T-cell (primary cell): ENCODE data around the gene OR8D2. TPM values are rescaled to one million over a fixed set of nuclear protein-coding genes. Genes with fewer than 3 reads are reported as not detected.
"Not testable (repeated sequence)": the region's sequence is repeated elsewhere in the genome, so short reads cannot be mapped to it uniquely, and the experiment has no call there.

Experiments used
- ATAC-seq, 4 experiments: fragments of 200-7000 bp in 3 of 4; fragments of 150-1000 bp in 1 of 4; cut with Tn5 transposase; replicated peaks in 1 of 4; 1 replicate in 3 of 4; 2 replicates in 1 of 4; pipeline ENCODE4 v1.10.0; 2021; ENCODE audit warnings: moderate library complexity in 3 of 4, mild to moderate bottlenecking in 2 of 4, moderate number of reproducible peaks in 1 of 4
- CTCF ChIA-PET, 2 donors: fragments of 300-600 bp; sonication (Branson Sonifier 250); formaldehyde crosslinking; loops; one replicate each; lab custom pipeline; 2022; ENCODE audit warnings: antibody characterized with exemption in 2 of 2; lab: Charles Lee
- POLR2A ChIA-PET, 2 donors: fragments of 300-600 bp; sonication (Branson Sonifier 250); formaldehyde crosslinking; loops; one replicate each; lab custom pipeline; 2022; ENCODE audit warnings: antibody characterized with exemption in 2 of 2; lab: Charles Lee
- DNase-seq, 35 experiments: peaks; one replicate each; pipeline versions ENCODE4 v3.0.0 to v3.0.0-alpha.2; 2013 to 2023
- H3K27ac ChIP-seq: one replicate; pipeline ENCODE4 v1.5.1; 2013; ENCODE audit warnings: low read length
- H3K27me3 ChIP-seq, 2 experiments: replicated peaks in 1 of 2; 1 replicate in 1 of 2; 2 replicates in 1 of 2; pipeline versions ENCODE4 v1.6.1 to v1.7.0; 2013; ENCODE audit warnings: low read length in 1 of 2, mixed read lengths in 1 of 2; ENCODE audit not compliant: control insufficient read depth in 2 of 2, insufficient read depth in 2 of 2; ENCODE audit errors: extremely low read depth in 1 of 2
- H3K36me3 ChIP-seq, 2 donors: 1 replicate in 1 of 2; 2 replicates in 1 of 2; pipeline versions ENCODE4 v1.6.1 to v1.7.0; 2013; ENCODE audit warnings: low read length in 1 of 2; ENCODE audit not compliant: control insufficient read depth in 2 of 2, insufficient read depth in 1 of 2; ENCODE audit errors: extremely low read depth in 1 of 2
- H3K4me1 ChIP-seq, 2 experiments: 1 replicate in 1 of 2; 2 replicates in 1 of 2; pipeline versions ENCODE4 v1.6.1 to v1.7.0; 2013; ENCODE audit warnings: low read length in 2 of 2, mixed read lengths in 1 of 2; ENCODE audit not compliant: insufficient read depth in 2 of 2, control insufficient read depth in 1 of 2; ENCODE audit errors: extremely low read depth in 1 of 2
- H3K4me3 ChIP-seq, 2 donors: 1 replicate in 1 of 2; 2 replicates in 1 of 2; pipeline versions ENCODE4 v1.5.1 to v1.7.0; 2013; ENCODE audit warnings: mild to moderate bottlenecking in 2 of 2, low read length in 1 of 2, moderate library complexity in 1 of 2; ENCODE audit not compliant: control insufficient read depth in 1 of 2; ENCODE audit errors: extremely low read depth in 1 of 2
- H3K9me3 ChIP-seq: 2 replicates; pipeline ENCODE4 v1.7.0; 2013
- H3K27ac Mint-ChIP-seq, 2 donors: one replicate each; pipeline ENCODE4 v1.8.0; 2020 to 2021; ENCODE audit warnings: mild to moderate bottlenecking in 2 of 2, mixed read lengths in 2 of 2
- H3K27me3 Mint-ChIP-seq, 2 donors: one replicate each; pipeline ENCODE4 v1.8.0; 2021 to 2022; ENCODE audit warnings: mixed read lengths in 2 of 2
- H3K36me3 Mint-ChIP-seq: one replicate; pipeline ENCODE4 v1.8.0; 2021; ENCODE audit warnings: mixed read lengths
- H3K4me1 Mint-ChIP-seq, 3 donors: one replicate each; pipeline ENCODE4 v1.8.0; 2020 to 2022; ENCODE audit warnings: mixed read lengths in 3 of 3, mild to moderate bottlenecking in 1 of 3
- H3K4me3 Mint-ChIP-seq, 3 donors: one replicate each; pipeline ENCODE4 v1.8.0; 2020 to 2022; ENCODE audit warnings: mild to moderate bottlenecking in 3 of 3, mixed read lengths in 3 of 3, moderate library complexity in 3 of 3
- H3K9me3 Mint-ChIP-seq, 3 donors: one replicate each; pipeline ENCODE4 v1.8.0; 2020 to 2022; ENCODE audit warnings: mixed read lengths in 3 of 3
- WGBS: methylation state at CpG from one replicate; pipeline ENCODE4 v1.1.5; 2013; ENCODE audit warnings: missing lambda C conversion rate; ENCODE audit not compliant: insufficient coverage; 5-methylcytosine and 5-hydroxymethylcytosine counted together
- total RNA-seq, 35 experiments: library from RNA in 6 of 35; stranded (reverse) in 6 of 35; fragments of 120-200 nt in 1 of 35; gene quantifications; one replicate each; pipeline versions ENCODE4 v1.2.1 to v1.2.4 and lab custom pipeline; 2013 to 2026

OR8D2 gene
- total RNA-seq, 5 donors from 2014 or later (not counting 1 experiment from before 2014, with no cell fraction given) = not detected

GRCh38 chr11:124277804-124278203 lies 42.2 kb downstream of the OR8D2 start:
- Histone ChIP-seq H3K27me3 (peaks cover 0 to 8% of the 10 kb centered on the region in 2 experiments), H3K36me3 (no peaks in the 10 kb centered on the region), H3K27ac (no peak overlapping the region), H3K9me3 (no peaks in the 10 kb centered on the region), H3K4me3 (no peak overlapping the region), H3K4me1 (no peaks in the 10 kb centered on the region)
- Mint-ChIP-seq H3K27me3 (no peaks in the 10 kb centered on the region), H3K4me1 (no peaks in the 10 kb centered on the region), H3K27ac (no peak overlapping the region), H3K4me3 (no peak overlapping the region), H3K36me3 (no peaks in the 10 kb centered on the region), H3K9me3 (peaks cover 7 to 14% (median 13%) of the 10 kb centered on the region in 3 donors)
- WGBS = 51% methylated on average over 3 of the region's 3 CpGs
- DNase-seq (no peak), ATAC-seq (no peak)
- ChIA-PET CTCF (no interaction called here), POLR2A (no interaction called here)

GRCh38 chr11:124277207-124277606 lies 42.8 kb downstream of the OR8D2 start:
- no peaks in the 10 kb centered on the region for H3K9me3 ChIP-seq
- no peaks in the 10 kb centered on the region for H3K36me3 ChIP-seq
- ChIA-PET POLR2A (no interaction called here), CTCF (no interaction called here)
- H3K27ac Mint-ChIP-seq = no peak overlapping the region
- peaks cover 0 to 8% of the 10 kb centered on the region in 2 experiments for H3K27me3 ChIP-seq
- peaks cover 7 to 14% (median 13%) of the 10 kb centered on the region in 3 donors for H3K9me3 Mint-ChIP-seq
- H3K27me3 Mint-ChIP-seq = no peaks in the 10 kb centered on the region
- no peaks in the 10 kb centered on the region for H3K36me3 Mint-ChIP-seq
- H3K4me1 Mint-ChIP-seq = no peaks in the 10 kb centered on the region
- no peaks in the 10 kb centered on the region for H3K4me1 ChIP-seq
- H3K4me3 ChIP-seq = no peak overlapping the region
- no peak overlapping the region for H3K4me3 Mint-ChIP-seq
- no peak overlapping the region for H3K27ac ChIP-seq
- DNase-seq = no peak
- 71% methylated on average over 2 of the region's 3 CpGs for WGBS
- ATAC-seq = no peak

GRCh38 chr11:124276081-124276480 lies 43.9 kb downstream of the OR8D2 start:
- Mint-ChIP-seq H3K36me3 (no peaks in the 10 kb centered on the region), H3K4me3 (no peak overlapping the region), H3K27me3 (peaks cover 0 to under 1% of the 10 kb centered on the region in 2 donors), H3K4me1 (no peaks in the 10 kb centered on the region), H3K9me3 (peaks cover 0 to 11% (median 6%) of the 10 kb centered on the region in 3 donors), H3K27ac (no peak overlapping the region)
- no CpG with 5 or more reads among the region's 1 CpG for WGBS
- DNase-seq = no peak
- no peak overlapping the region for H3K4me3 ChIP-seq
- peaks cover 0 to 8% of the 10 kb centered on the region in 2 experiments for H3K27me3 ChIP-seq
- no peak overlapping the region for H3K27ac ChIP-seq
- H3K4me1 ChIP-seq = no peaks in the 10 kb centered on the region
- no peaks in the 10 kb centered on the region for H3K36me3 ChIP-seq
- no peaks in the 10 kb centered on the region for H3K9me3 ChIP-seq
- ChIA-PET CTCF (no interaction called here), POLR2A (interaction anchor here in 1 of 2 donors (0.5 kb wide), 1 partner anchor 23 kb away, joined by 4 read pairs; no protein-coding TSS in a partner anchor)
- no peak for ATAC-seq

GRCh38 chr11:124274000-124274399 lies 46.0 kb downstream of the OR8D2 start:
- CTCF ChIA-PET = no interaction called here
- H3K36me3 ChIP-seq = no peaks in the 10 kb centered on the region
- no peak overlapping the region for H3K4me3 ChIP-seq
- H3K9me3 ChIP-seq = no peaks in the 10 kb centered on the region
- Mint-ChIP-seq H3K4me1 (no peaks in the 10 kb centered on the region), H3K27ac (no peak overlapping the region), H3K27me3 (peaks cover 0 to 5% of the 10 kb centered on the region in 2 donors), H3K4me3 (no peak overlapping the region), H3K9me3 (no peaks in the 10 kb centered on the region), H3K36me3 (no peaks in the 10 kb centered on the region)
- no CpG with 5 or more reads among the region's 2 CpGs for WGBS
- DNase-seq = no peak
- no peaks in the 10 kb centered on the region for H3K4me1 ChIP-seq
- H3K27me3 ChIP-seq = peaks cover 0 to 8% of the 10 kb centered on the region in 2 experiments
- no peak for ATAC-seq
- POLR2A ChIA-PET = no interaction called here
- no peak overlapping the region for H3K27ac ChIP-seq

GRCh38 chr11:124270886-124271285 lies 49.1 kb downstream of the OR8D2 start:
- H3K36me3 ChIP-seq, H3K27me3 Mint-ChIP-seq, H3K27me3 ChIP-seq, H3K27ac Mint-ChIP-seq, POLR2A ChIA-PET, DNase-seq, H3K4me3 ChIP-seq, H3K9me3 ChIP-seq, ATAC-seq, H3K36me3 Mint-ChIP-seq, H3K4me1 ChIP-seq, H3K9me3 Mint-ChIP-seq, H3K27ac ChIP-seq, H3K4me3 Mint-ChIP-seq, CTCF ChIA-PET, H3K4me1 Mint-ChIP-seq: not testable (repeated sequence)
- WGBS = 83% methylated on average over 1 of the region's 7 CpGs

Other genes starting within 250 kb of the OR8D2 start
- 10 to 100 TPM in 1 of 5 donors, 1 to 10 TPM in 4; 5.6 to 10.0 (median 7.6) TPM for gene VWA5A, start 204.7 kb downstream of the OR8D2 start, total RNA-seq
- gene OR10D3, start 136.9 kb downstream of the OR8D2 start, total RNA-seq = not detected
- not detected for gene OR8G1, start 79.1 kb downstream of the OR8D2 start, total RNA-seq
- gene OR8G5, start 63.8 kb downstream of the OR8D2 start, total RNA-seq = not detected
- gene OR8D1, start 6.2 kb downstream of the OR8D2 start, total RNA-seq = not detected
- not detected for gene OR8B2, start 64.3 kb upstream of the OR8D2 start, total RNA-seq
- not detected for gene OR8B3, start 78.8 kb upstream of the OR8D2 start, total RNA-seq
- not detected for gene OR8B4, start 104.7 kb upstream of the OR8D2 start, total RNA-seq
- gene OR8B8, start 125.5 kb upstream of the OR8D2 start, total RNA-seq = not detected
- gene OR8B12, start 223.5 kb upstream of the OR8D2 start, total RNA-seq = not detected
- not detected for gene OR8A1, start 249.8 kb upstream of the OR8D2 start, total RNA-seq